Stimulated activated CD4-positive, alpha-beta T cell treated with anti-CD3 and anti-CD28 coated beads, Interleukin-15, amount 100 ng/mL, for 24 hours (primary cell): ENCODE results near the gene KLHL36.
"Not testable (repeated sequence)": the region's sequence is repeated elsewhere in the genome, so short reads cannot be mapped to it uniquely, and the experiment has no call there.

Experiments used
- DNase-seq: peaks from one replicate; pipeline ENCODE4 v3.0.0-alpha.2; 2020

KLHL36 gene

DNA sequence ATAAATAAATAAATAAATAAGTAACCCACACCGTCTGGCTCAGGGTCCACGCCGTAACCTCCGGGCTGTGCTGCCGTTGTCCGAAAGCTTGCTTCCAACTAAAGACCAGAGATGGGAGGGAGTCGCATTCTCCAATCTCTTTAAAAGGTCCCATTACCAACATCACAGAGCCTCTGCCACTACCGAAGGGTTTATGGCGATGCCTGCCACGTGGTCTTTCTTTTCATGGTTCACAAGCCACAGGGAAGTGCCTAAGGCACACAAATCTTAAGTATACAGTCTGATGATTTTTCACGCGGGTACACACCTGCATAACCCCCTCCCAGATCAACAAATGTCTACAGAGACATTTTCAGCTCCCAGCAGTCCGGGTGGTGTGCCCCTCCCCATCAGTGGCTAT is 31.8 kb upstream of the KLHL36 start:
- no peak for DNase-seq

GRCh38 chr16:84617041-84617790 is 31.1 kb upstream of the KLHL36 start:
- peak; percentile 73 for DNase-seq

GRCh38 chr16:84617791-84618580 is 30.3 kb upstream of the KLHL36 start, which contains the start of gene COTL1:
Gene COTL1 (minus strand): TSS chr16:84618078. CDS start chr16:84617914, 164 bp downstream.
- peak; percentile 99 for DNase-seq

GRCh38 chr16:84618581-84619460 is 29.5 kb upstream of the KLHL36 start:
- no peak for DNase-seq

DNA sequence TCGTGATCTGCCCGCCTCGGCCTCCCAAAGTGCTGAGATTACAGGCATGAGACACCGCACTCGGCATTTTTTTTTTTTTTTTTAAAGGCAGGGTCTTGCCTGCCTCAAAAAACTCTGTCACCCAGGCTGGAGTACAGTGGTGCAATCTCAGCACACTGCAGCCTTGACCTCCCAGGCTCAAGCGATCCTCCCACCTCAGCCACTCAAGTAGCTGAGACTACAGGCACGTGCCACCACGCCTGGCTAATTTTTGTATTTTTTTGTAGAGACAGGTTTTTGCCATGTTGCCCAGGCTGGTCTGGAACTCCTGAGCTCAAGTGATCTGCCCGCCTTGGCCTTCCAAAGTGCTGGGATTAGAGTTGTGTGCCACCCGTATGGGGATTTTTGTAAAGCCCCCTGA is 27.4 kb upstream of the KLHL36 start:
- not testable (repeated sequence) for DNase-seq

- no peak for DNase-seq
Measured at GRCh38 chr16:84625556-84625955, 22.8 kb upstream of the KLHL36 start.

DNA sequence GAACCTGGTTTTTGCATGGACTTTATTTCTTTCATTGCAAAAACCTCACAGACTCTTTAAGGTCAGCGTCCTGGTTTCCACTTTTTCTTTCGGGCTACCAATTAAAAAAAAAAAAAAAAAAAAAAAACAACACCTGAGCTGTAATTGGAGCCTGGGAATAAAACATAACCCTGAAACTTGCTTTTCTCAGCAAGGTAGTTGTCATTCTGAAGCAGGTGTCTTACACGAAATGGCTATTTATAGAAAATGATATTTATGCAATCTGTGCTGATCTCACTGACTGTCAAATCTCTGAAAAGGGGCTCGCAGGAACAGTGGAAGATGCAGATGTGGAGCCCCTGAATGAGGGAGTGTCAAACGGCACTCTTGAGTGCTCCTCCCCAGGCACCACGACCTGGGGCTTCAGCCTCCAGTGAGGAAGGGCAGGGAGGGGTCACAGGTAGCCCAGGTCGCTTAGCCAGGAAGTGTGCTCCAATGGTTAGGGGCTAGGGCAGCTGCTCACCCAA is 20.0 kb upstream of the KLHL36 start:
- DNase-seq: no peak

- no peak for DNase-seq
Measured at GRCh38 chr16:84629580-84629979, 18.7 kb upstream of the KLHL36 start.

DNA sequence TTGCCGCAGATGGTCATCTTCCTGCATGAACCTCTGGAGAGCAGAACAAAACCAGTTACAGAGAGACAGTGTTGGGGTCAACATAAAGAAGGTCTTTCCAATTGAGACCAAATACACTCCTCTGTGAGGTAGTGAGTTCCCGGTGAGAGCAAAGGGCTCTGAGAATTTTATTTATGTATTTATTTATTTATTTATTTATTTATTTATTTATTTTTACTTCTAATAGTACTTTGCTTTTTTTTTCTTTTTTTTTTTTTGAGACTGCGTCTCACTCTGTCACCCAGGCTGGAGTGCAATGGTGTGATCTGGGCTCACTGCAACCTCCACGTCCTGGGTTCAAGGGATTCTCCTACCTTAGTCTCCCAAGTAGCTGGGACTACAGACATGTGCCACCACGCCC is 18.3 kb upstream of the KLHL36 start:
- no peak for DNase-seq

DNA sequence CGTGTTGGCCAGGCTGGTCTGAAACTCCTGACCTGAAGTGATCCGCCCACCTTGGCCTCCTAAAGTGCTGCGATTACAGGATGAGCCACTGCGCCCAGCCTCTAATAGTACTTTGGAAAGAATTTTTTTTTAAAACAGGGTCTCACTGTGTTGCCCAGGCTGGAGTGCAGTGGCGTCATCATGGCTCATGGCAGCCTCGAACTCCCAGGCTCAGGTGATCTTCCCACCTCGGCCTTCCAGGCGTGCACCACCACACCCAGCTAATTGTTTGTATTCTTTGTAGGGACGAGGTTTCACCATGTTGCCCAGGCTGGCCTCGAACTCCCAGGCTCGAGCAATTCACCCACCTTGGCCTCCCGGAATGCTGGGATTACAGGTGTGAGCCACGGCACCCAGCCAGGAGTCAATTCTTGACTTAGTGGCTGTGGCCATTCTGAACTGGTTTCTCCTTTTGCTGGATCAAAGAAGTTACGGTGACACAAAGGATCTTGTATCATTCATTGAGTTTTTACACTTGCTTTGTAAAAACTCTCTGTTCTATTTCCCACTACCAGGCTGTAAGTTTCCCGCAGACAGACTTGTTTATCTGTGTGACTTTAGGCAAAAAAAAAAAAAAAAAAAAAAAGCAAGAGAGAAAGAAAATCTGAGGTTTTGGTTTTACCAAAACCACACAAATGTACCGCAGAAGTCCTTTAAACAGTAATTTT is 17.7 kb upstream of the KLHL36 start:
- DNase-seq: no peak

- no peak for DNase-seq
Measured at GRCh38 chr16:84631153-84631466, 17.2 kb upstream of the KLHL36 start.

DNA sequence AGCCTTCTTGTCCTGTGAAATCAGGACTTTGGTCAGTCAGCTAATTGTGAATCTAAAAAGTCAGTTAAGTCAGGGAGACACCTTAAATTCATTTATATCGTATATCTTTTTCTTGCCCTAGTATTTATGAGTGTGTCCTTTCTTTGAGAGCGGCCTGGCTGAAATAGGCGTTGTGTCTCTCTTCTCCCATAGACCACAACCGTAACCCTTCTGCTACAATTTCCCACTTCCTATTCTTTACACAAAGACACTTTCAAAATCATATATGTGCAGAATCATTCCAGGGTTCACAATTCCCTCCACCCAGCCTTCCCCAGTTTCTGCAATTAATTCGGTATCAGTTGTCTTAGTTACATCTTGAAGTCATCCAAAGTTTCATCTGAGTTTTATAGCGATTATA is 16.4 kb upstream of the KLHL36 start:
- no peak for DNase-seq

GRCh38 chr16:84632862-84633261 is 15.4 kb upstream of the KLHL36 start:
- not testable (repeated sequence) for DNase-seq

GRCh38 chr16:84633622-84634021 is 14.7 kb upstream of the KLHL36 start:
- DNase-seq: no peak

- no peak for DNase-seq
Measured at GRCh38 chr16:84635702-84636101, 12.6 kb upstream of the KLHL36 start.

DNA sequence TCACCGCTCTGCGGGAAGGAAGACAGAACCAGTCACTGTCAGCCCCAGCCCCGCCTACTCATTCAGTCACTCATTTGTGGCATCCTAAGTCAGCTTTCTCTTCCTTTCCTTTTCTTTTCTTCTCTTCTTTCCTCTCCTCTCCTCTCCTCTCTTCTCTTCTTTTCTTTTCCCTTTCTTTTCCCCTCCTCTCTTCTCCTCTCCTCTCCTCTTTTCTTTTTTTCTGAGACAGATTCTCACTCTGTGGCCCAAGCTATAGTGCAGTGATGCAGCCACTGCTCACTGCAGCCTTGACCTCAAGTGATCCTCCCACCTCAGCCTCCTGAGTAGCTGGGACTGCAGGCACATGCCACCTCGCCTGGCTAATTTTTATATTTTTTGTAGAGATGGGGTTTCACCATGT is 10.6 kb upstream of the KLHL36 start:
- DNase-seq: no peak

DNA sequence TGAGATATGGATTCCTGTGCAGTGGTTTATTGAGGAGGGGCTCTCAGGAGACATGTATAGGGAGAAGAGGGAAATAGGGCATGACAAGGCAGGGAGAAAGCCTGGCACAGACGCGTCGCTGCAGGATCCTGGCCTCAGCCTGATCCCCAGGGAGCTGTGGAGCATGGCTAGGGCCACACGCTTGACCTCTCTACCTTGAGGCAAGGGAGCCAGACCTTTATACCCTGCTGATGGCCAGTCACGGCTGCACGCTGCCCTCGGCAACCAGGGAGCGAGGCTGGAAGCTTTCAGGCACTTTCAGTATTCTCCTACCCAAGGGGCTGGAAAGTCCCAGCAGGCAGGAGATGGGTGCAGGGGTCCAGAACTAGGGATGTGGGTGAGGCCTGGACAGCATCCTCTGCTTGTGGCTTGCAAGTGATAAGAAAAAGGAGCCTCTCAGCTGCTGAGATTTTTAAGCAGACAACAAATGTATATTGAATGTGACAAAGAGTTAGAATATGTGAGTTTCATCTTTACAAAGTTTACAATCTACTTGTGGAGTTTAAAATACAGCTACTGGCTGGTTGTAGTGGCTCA is 10.0 kb upstream of the KLHL36 start:
- no peak for DNase-seq

DNA sequence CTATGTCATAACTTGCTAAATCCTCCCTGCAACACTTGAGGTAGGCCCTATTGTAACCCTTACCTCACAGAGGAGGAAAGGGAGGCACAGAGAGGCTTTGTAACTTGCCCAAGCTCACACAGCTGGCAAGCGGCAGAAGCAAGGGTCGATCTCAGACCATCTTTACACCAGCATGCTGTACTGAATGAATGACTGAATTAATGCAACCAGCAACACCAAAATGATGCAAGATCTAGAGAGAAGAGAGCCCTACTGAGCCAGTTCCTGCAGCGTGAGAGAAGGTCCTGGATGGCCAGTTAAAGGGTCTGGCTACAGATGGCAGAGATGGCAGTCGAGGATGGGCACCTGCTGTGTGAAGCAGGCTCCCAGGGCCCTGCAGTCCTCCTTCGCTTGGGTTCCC is 8.2 kb upstream of the KLHL36 start:
- DNase-seq: no peak

GRCh38 chr16:84641643-84642358 is 6.5 kb upstream of the KLHL36 start:
- DNase-seq: no peak

DNA sequence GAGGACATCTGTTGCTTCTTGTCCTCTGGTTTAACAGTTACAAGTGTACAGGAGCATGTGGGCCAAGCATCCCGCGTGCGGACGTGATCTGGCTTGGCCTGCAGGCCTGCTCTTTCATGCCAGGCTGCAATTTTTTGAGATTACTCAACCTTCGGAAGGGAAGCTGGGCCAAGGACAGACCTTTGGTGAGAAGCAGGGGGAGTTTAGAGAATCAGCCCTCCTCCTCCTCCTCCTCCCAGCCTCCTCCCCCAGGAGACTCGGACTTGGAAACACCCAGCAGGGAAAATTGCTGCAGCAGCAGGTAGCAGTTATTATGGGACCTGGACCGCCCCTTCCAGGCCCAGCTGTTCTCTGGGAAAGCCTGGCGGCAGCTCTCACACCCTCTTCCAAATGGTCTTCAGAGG is 5.1 kb upstream of the KLHL36 start:
- DNase-seq: no peak

DNA sequence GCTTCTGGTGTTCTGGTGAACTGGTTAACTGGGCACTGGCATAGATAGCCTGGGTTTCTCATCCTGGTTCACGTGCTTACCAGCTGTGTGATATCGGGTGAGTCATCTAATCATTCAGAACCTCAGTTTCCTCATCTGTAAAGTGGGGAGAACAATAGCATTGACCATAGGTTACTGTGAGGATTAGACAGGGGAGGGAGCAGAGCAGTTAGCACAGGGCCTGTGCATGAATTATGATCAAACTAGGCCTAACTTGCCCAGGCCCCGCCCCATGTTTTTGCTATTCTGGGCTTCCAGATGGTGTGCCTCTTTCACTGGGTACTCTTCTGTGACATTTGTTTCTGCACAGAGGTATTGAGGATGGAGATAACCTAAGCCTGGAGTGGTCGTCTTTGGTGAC is 4.6 kb upstream of the KLHL36 start:
- DNase-seq: no peak
